22Rv1 (cell line): Measurements from ENCODE around the gene UCP2.

Experiments used
- ZFX ChIP-seq: fragments of 450-650 bp; IDR thresholded peaks from 2 replicates; pipeline ENCODE4 v1.6.1; 2017; ENCODE audit warnings: antibody characterized with exemption, borderline replicate concordance
- TF ChIP-seq, protein P1 (sequence below): fragments of 450-650 bp; IDR thresholded peaks from 2 replicates; pipeline ENCODE4 v1.5.1; 2017; ENCODE audit warnings: mild to moderate bottlenecking

DNA sequence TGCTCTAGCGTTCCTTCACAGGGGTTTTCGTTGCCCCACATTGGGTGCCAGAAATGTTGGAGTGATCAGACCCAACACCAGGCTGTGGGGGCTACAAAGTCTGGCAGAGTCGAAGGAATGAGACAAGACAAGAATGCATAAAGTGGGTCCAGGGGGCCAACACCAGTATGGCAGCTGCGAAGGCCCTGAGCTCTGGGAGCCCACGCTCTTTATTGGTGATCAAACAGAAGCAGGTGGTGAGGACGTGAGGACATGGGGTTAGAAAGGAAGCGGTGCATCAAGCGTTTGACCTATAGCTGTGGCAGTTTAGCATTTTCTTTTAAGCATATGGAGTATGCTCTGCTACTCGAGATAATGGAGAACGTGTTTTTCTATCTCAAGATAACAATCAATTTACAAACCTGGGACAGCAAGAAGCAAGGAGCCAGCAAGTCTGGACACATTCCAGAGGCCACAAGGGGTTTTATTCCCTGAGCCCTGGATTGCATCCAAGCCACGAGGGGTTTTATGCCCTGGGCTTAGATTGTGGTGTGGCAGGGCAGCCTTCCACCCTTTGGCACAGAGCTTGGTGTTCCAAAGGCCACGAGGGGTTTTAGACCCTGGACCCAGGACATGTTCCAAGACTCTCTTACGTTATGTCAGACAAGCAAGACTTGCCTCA is 35.7 kb downstream of the UCP2 start:
- TF ChIP-seq, protein P1, sequence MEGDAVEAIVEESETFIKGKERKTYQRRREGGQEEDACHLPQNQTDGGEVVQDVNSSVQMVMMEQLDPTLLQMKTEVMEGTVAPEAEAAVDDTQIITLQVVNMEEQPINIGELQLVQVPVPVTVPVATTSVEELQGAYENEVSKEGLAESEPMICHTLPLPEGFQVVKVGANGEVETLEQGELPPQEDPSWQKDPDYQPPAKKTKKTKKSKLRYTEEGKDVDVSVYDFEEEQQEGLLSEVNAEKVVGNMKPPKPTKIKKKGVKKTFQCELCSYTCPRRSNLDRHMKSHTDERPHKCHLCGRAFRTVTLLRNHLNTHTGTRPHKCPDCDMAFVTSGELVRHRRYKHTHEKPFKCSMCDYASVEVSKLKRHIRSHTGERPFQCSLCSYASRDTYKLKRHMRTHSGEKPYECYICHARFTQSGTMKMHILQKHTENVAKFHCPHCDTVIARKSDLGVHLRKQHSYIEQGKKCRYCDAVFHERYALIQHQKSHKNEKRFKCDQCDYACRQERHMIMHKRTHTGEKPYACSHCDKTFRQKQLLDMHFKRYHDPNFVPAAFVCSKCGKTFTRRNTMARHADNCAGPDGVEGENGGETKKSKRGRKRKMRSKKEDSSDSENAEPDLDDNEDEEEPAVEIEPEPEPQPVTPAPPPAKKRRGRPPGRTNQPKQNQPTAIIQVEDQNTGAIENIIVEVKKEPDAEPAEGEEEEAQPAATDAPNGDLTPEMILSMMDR = no peak
- no peak for TF ChIP-seq ZFX
